ENCODE data around the gene ATP8B4.
"Not testable (repeated sequence)": the region's sequence is repeated elsewhere in the genome, so short reads cannot be mapped to it uniquely, and the experiment has no call there.

ATP8B4 gene

GRCh38 chr15:50140983-50141382, 21.9 kb upstream of the ATP8B4 start:
- DNase-seq (ENCODE audit: low read depth, low spot score), result no peak

- DNase-seq (ENCODE audit: low read depth, low spot score), result no peak
These were observed 21.1 kb upstream of the ATP8B4 start for GRCh38 chr15:50140098-50140497.

- no peak for DNase-seq (ENCODE audit: low read depth, low spot score)
These were observed 19.4 kb upstream of the ATP8B4 start for GRCh38 chr15:50138391-50138790.

- no peak for DNase-seq (ENCODE audit: low read depth, low spot score)
These were observed 18.9 kb upstream of the ATP8B4 start for GRCh38 chr15:50137893-50138292.

GRCh38 chr15:50137330-50137761, 18.3 kb upstream of the ATP8B4 start:
- no peak for DNase-seq (ENCODE audit: low read depth, low spot score)

GRCh38 chr15:50135031-50135551, 16.1 kb upstream of the ATP8B4 start:
- DNase-seq (ENCODE audit: low read depth, low spot score), result no peak

- DNase-seq (ENCODE audit: low read depth, low spot score), result peak; percentile 41
These were observed 15.5 kb upstream of the ATP8B4 start for GRCh38 chr15:50134524-50135024.

- DNase-seq (ENCODE audit: low read depth, low spot score), result not testable (repeated sequence)
These were observed 13.4 kb upstream of the ATP8B4 start for GRCh38 chr15:50132251-50132984.

GRCh38 chr15:50131617-50132016, 12.6 kb upstream of the ATP8B4 start:
- no peak for DNase-seq (ENCODE audit: low read depth, low spot score)

- DNase-seq (ENCODE audit: low read depth, low spot score), result no peak
These were observed 9.2 kb upstream of the ATP8B4 start for GRCh38 chr15:50128266-50128665.

- no peak for DNase-seq (ENCODE audit: low read depth, low spot score)
These were observed 8.3 kb upstream of the ATP8B4 start for GRCh38 chr15:50127255-50127777.

- no peak for DNase-seq (ENCODE audit: low read depth, low spot score)
These were observed 7.0 kb upstream of the ATP8B4 start for GRCh38 chr15:50126072-50126471.

GRCh38 chr15:50124631-50125030, 5.6 kb upstream of the ATP8B4 start:
- no peak for DNase-seq (ENCODE audit: low read depth, low spot score)

- no peak for DNase-seq (ENCODE audit: low read depth, low spot score)
These were observed 5.0 kb upstream of the ATP8B4 start for GRCh38 chr15:50123861-50124557.

GRCh38 chr15:50120729-50121128, 1.7 kb upstream of the ATP8B4 start:
- no peak for DNase-seq (ENCODE audit: low read depth, low spot score)

- DNase-seq (ENCODE audit: low read depth, low spot score), result no peak
These were observed 1.5 kb downstream of the ATP8B4 start for GRCh38 chr15:50117431-50118027.

- no peak for DNase-seq (ENCODE audit: low read depth, low spot score)
These were observed 2.6 kb downstream of the ATP8B4 start for GRCh38 chr15:50116477-50116876.

- DNase-seq (ENCODE audit: low read depth, low spot score), result no peak
These were observed 4.8 kb downstream of the ATP8B4 start for GRCh38 chr15:50113992-50114780.

GRCh38 chr15:50113187-50113505, 5.9 kb downstream of the ATP8B4 start:
- no peak for DNase-seq (ENCODE audit: low read depth, low spot score)

GRCh38 chr15:50112488-50113186, 6.4 kb downstream of the ATP8B4 start:
- DNase-seq (ENCODE audit: low read depth, low spot score), result no peak

GRCh38 chr15:50110285-50110684, 8.7 kb downstream of the ATP8B4 start:
- DNase-seq (ENCODE audit: low read depth, low spot score), result no peak
